Measurements from ENCODE around the gene TMEM121. TPM values are rescaled to one million over a fixed set of nuclear protein-coding genes. Genes with fewer than 3 reads are reported as not detected.

Gene TMEM121
- polyA plus RNA-seq, 1 of the 3 experiments (the other 2 are of a cell fraction): 9.1 TPM

GRCh38 chr14:105508069-105508468, 18.3 kb upstream of the TMEM121 start:
- Histone ChIP-seq H3K79me2 (ENCODE audit: insufficient read depth) (no peaks in the 10 kb centered on the region), H3K9me3 (no peaks in the 10 kb centered on the region), H3K9ac (no peak overlapping the region), H3K36me3 (replicated peaks in 1 of 2; ENCODE audit: control insufficient read depth in 1 of 2, insufficient read depth in 2 of 2, low read length in 1 of 2) (no peaks in the 10 kb centered on the region), H3K4me1 (ENCODE audit: control insufficient read depth in 1 of 2, insufficient read depth in 2 of 2, low read depth in 1 of 2, low read length in 1 of 2) (peaks cover 0 to 9% of the 10 kb centered on the region in 2 experiments; a peak in 1 of 4 replicates), H3K27me3 (ENCODE audit: insufficient read depth) (peaks cover 27% of the 10 kb centered on the region; the same call in 1 of the 2 replicates), H4K20me1 (ENCODE audit: insufficient read depth) (no peaks in the 10 kb centered on the region), H3K4me2 (no peak overlapping the region), H3K4me3 (ENCODE audit: low read depth in 2 of 2, low read length in 1 of 2) (no peak overlapping the region), H2AFZ (ENCODE audit: low read depth) (no peak overlapping the region), H3F3A (replicated peaks; ENCODE audit: insufficient read depth) (no peaks in the 10 kb centered on the region), H3K27ac (ENCODE audit: low read depth in 2 of 2, low read length in 1 of 2) (no peak overlapping the region), H3K9me2 (no peaks in the 10 kb centered on the region)
- 43% methylated on average over 13 of the region's 16 CpGs for WGBS (ENCODE audit: low lambda C conversion rate)
- CTCF ChIA-PET: interaction anchor here (0.9 kb wide), 1 partner anchor 20 kb away, joined by 4 read pairs; no protein-coding TSS in a partner anchor
- TF ChIP-seq PBX3 (IDR thresholded peaks at IDR 0.05) (no peak), TAF1 (IDR thresholded peaks at IDR 0.05; ENCODE audit: borderline replicate concordance, low read depth, low read length) (no peak), CHD2 (IDR thresholded peaks at IDR 0.05; ENCODE audit: low read length, partially characterized antibody) (no peak), JUND (IDR thresholded peaks at IDR 0.05) (no peak), EZH2phosphoT487 (IDR thresholded peaks at IDR 0.05; ENCODE audit: borderline replicate concordance, low read depth) (no peak), POLR2AphosphoS5 (IDR thresholded peaks at IDR 0.05; ENCODE audit: low read depth, low read length) (no peak), SMC3 (IDR thresholded peaks at IDR 0.05; ENCODE audit: low read depth, low read length) (no peak), NFIC (IDR thresholded peaks at IDR 0.05; ENCODE audit: borderline replicate concordance) (no peak), USF1 (IDR thresholded peaks at IDR 0.05; ENCODE audit: borderline replicate concordance, low read depth) (no peak), MAX (IDR thresholded peaks at IDR 0.05; ENCODE audit: low read depth) (no peak), NRF1 (IDR thresholded peaks at IDR 0.05; ENCODE audit: low read depth, low read length) (no peak), FOXM1 (IDR thresholded peaks at IDR 0.05; ENCODE audit: low read depth) (no peak), IRF3 (IDR thresholded peaks at IDR 0.05; ENCODE audit: low read depth, low read length) (no peak)
- TF ChIP-seq, protein P1, sequence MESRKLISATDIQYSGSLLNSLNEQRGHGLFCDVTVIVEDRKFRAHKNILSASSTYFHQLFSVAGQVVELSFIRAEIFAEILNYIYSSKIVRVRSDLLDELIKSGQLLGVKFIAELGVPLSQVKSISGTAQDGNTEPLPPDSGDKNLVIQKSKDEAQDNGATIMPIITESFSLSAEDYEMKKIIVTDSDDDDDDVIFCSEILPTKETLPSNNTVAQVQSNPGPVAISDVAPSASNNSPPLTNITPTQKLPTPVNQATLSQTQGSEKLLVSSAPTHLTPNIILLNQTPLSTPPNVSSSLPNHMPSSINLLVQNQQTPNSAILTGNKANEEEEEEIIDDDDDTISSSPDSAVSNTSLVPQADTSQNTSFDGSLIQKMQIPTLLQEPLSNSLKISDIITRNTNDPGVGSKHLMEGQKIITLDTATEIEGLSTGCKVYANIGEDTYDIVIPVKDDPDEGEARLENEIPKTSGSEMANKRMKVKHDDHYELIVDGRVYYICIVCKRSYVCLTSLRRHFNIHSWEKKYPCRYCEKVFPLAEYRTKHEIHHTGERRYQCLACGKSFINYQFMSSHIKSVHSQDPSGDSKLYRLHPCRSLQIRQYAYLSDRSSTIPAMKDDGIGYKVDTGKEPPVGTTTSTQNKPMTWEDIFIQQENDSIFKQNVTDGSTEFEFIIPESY (IDR thresholded peaks at IDR 0.05; ENCODE audit: borderline replicate concordance, low read depth): no peak
- TF ChIP-seq, protein P2, sequence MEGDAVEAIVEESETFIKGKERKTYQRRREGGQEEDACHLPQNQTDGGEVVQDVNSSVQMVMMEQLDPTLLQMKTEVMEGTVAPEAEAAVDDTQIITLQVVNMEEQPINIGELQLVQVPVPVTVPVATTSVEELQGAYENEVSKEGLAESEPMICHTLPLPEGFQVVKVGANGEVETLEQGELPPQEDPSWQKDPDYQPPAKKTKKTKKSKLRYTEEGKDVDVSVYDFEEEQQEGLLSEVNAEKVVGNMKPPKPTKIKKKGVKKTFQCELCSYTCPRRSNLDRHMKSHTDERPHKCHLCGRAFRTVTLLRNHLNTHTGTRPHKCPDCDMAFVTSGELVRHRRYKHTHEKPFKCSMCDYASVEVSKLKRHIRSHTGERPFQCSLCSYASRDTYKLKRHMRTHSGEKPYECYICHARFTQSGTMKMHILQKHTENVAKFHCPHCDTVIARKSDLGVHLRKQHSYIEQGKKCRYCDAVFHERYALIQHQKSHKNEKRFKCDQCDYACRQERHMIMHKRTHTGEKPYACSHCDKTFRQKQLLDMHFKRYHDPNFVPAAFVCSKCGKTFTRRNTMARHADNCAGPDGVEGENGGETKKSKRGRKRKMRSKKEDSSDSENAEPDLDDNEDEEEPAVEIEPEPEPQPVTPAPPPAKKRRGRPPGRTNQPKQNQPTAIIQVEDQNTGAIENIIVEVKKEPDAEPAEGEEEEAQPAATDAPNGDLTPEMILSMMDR (IDR thresholded peaks at IDR 0.05): no peak
- POLR2A ChIA-PET: no interaction called here
- DNase-seq: no peak

Measured in SK-N-SH (cell line).